ENCODE measurements around the gene RBM25. TPM values are rescaled to one million over a fixed set of nuclear protein-coding genes. Genes with fewer than 3 reads are reported as not detected.

RBM25 gene
- total RNA-seq, 6 experiments from 2014 or later: 60.2 to 71.2 (median 64.1) TPM

- H3K27ac Mint-ChIP-seq: no peak overlapping the region
- H3K36me3 Mint-ChIP-seq (ENCODE audit: low read depth): no peaks in the 10 kb centered on the region
- H3K4me1 Mint-ChIP-seq (ENCODE audit: low read depth): peaks cover 5% of the 10 kb centered on the region; the same call in 1 of the 2 replicates
- TF ChIP-seq CTCF (IDR thresholded peaks at IDR 0.05): no peak
- H3K4me3 Mint-ChIP-seq: no peak overlapping the region
- no peaks in the 10 kb centered on the region for H3K9me3 Mint-ChIP-seq
- no peaks in the 10 kb centered on the region for H3K27me3 Mint-ChIP-seq (ENCODE audit: insufficient read depth)
- DNase-seq: no peak
These were observed 10.5 kb upstream of the RBM25 start for GRCh38 chr14:73047808-73048207.

GRCh38 chr14:73049428-73049827, 8.9 kb upstream of the RBM25 start:
- peaks cover 5% of the 10 kb centered on the region; the same call in 1 of the 2 replicates for H3K4me1 Mint-ChIP-seq (ENCODE audit: low read depth)
- H3K27me3 Mint-ChIP-seq (ENCODE audit: insufficient read depth): no peaks in the 10 kb centered on the region
- H3K27ac Mint-ChIP-seq: no peak overlapping the region
- no peak for DNase-seq
- no peak for TF ChIP-seq CTCF (IDR thresholded peaks at IDR 0.05)
- H3K4me3 Mint-ChIP-seq: no peak overlapping the region
- H3K36me3 Mint-ChIP-seq (ENCODE audit: low read depth): no peaks in the 10 kb centered on the region
- no peaks in the 10 kb centered on the region for H3K9me3 Mint-ChIP-seq

GRCh38 chr14:73055251-73055650, 3.1 kb upstream of the RBM25 start:
- Mint-ChIP-seq H3K9me3 (no peaks in the 10 kb centered on the region), H3K27ac (no peak overlapping the region), H3K4me1 (ENCODE audit: low read depth) (peaks cover 2% of the 10 kb centered on the region), H3K27me3 (ENCODE audit: insufficient read depth) (peaks cover 4% of the 10 kb centered on the region; the same call in 1 of the 2 replicates), H3K36me3 (ENCODE audit: low read depth) (no peaks in the 10 kb centered on the region), H3K4me3 (no peak overlapping the region)
- no peak for DNase-seq
- TF ChIP-seq CTCF (IDR thresholded peaks at IDR 0.05): no peak

DNA sequence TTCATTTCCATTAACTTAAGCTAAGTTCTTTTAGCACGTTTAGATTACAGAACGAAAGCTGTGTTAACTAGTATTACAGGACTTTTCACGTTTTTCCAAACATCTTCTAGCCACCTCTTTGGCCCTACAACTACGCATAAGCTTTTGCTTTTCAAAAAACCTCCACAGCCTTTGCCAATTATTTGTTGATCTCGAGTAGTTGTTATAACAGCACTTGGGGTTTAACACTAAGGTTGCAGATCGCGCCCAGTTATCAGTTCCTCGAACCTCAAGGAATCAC, 450 bp upstream of the RBM25 start:
- no peak for TF ChIP-seq CTCF (IDR thresholded peaks at IDR 0.05)
- no peak overlapping the region for H3K27ac Mint-ChIP-seq
- no peaks in the 10 kb centered on the region for H3K9me3 Mint-ChIP-seq
- peaks cover 19% of the 10 kb centered on the region for H3K4me1 Mint-ChIP-seq (ENCODE audit: low read depth)
- H3K27me3 Mint-ChIP-seq (ENCODE audit: insufficient read depth): peaks cover 4% of the 10 kb centered on the region; the same call in 1 of the 2 replicates
- 0 out of 2 replicates have a peak, but pooled peaks cover 4% of the 10 kb centered on the region for H3K36me3 Mint-ChIP-seq (ENCODE audit: low read depth)
- no peak overlapping the region for H3K4me3 Mint-ChIP-seq
- DNase-seq: no peak

GRCh38 chr14:73058922-73059673, 764 bp downstream of the RBM25 start:
- Mint-ChIP-seq H3K27me3 (ENCODE audit: insufficient read depth) (peaks cover 4% of the 10 kb centered on the region; the same call in 1 of the 2 replicates), H3K36me3 (ENCODE audit: low read depth) (0 out of 2 replicates have a peak, but pooled peaks cover 4% of the 10 kb centered on the region), H3K9me3 (no peaks in the 10 kb centered on the region), H3K4me1 (ENCODE audit: low read depth) (peaks cover 27% of the 10 kb centered on the region), H3K27ac (no peak overlapping the region), H3K4me3 (no peak overlapping the region)
- no peak for TF ChIP-seq CTCF (IDR thresholded peaks at IDR 0.05)
- DNase-seq: peak; percentile 41
